Lung (tissue), 12 donors: ENCODE data around the gene PLCD3. TPM values are rescaled to one million over a fixed set of nuclear protein-coding genes. Genes with fewer than 3 reads are reported as not detected.

Source experiments
- ATAC-seq: fragments of 200-7000 bp; cut with Tn5 transposase; one replicate; pipeline ENCODE4 v1.9.1; 2020; ENCODE audit warnings: moderate number of reproducible peaks; ENCODE audit not compliant: insufficient read depth, low FRiP score
- DNase-seq, 3 donors: peaks; one replicate each; pipeline ENCODE4 v3.0.0-alpha.2; 2013 to 2017
- H3K27ac ChIP-seq, 2 donors: one replicate each; pipeline ENCODE4 v1.5.1; 2013; ENCODE audit warnings: mild to moderate bottlenecking in 2 of 2, moderate library complexity in 2 of 2, control low read depth in 1 of 2, inconsistent platforms in 1 of 2, low read depth in 1 of 2, low read length in 1 of 2
- H3K27me3 ChIP-seq, 3 donors: one replicate each; pipeline ENCODE4 v1.5.1; 2013; ENCODE audit warnings: low read length in 2 of 3; ENCODE audit not compliant: control insufficient read depth in 3 of 3, insufficient read depth in 3 of 3
- H3K36me3 ChIP-seq, 4 donors: one replicate each; pipeline ENCODE4 v1.5.1; 2013; ENCODE audit warnings: low read length in 4 of 4, mild to moderate bottlenecking in 1 of 4, moderate library complexity in 1 of 4; ENCODE audit not compliant: control insufficient read depth in 4 of 4, insufficient read depth in 4 of 4
- H3K4me1 ChIP-seq, 5 donors: one replicate each; pipeline ENCODE4 v1.5.1; 2013; ENCODE audit warnings: low read length in 5 of 5, mild to moderate bottlenecking in 2 of 5, moderate library complexity in 1 of 5; ENCODE audit not compliant: control insufficient read depth in 5 of 5, insufficient read depth in 5 of 5
- H3K4me3 ChIP-seq: one replicate; pipeline ENCODE4 v1.5.1; 2013; ENCODE audit warnings: mild to moderate bottlenecking, control low read depth, moderate library complexity
- H3K9ac ChIP-seq, 2 donors: one replicate each; pipeline ENCODE4 v1.5.1; 2013; ENCODE audit warnings: low read length in 2 of 2, control low read depth in 1 of 2; ENCODE audit not compliant: insufficient read depth in 1 of 2
- H3K9me3 ChIP-seq, 4 donors: one replicate each; pipeline ENCODE4 v1.5.1; 2013; ENCODE audit warnings: low read length in 3 of 4, mild to moderate bottlenecking in 1 of 4, moderate library complexity in 1 of 4; ENCODE audit not compliant: control insufficient read depth in 4 of 4, insufficient read depth in 3 of 4
- WGBS, 2 donors: extraction: QIAGEN DNeasy Blood & Tissue Kit; methylation state at CpG; one replicate each; pipeline ENCODE4 v1.1.7; 2013; 5-methylcytosine and 5-hydroxymethylcytosine counted together
- polyA plus RNA-seq, 2 donors: library from polyadenylated mRNA; stranded (reverse); fragments of 200-250 nt; gene quantifications; one replicate each; pipeline ENCODE4 v1.2.1, GENCODE V29; 2013
- total RNA-seq, 2 donors: library from RNA; depleted of rRNA in 1 of 2; stranded (reverse); fragments of >200 nt in 1 of 2; gene quantifications; one replicate each; pipeline ENCODE4 v1.2.1, GENCODE V29; 2014 to 2021
- TF ChIP-seq, protein P1 (sequence below): IDR thresholded peaks from 2 replicates; pipeline ENCODE4 v1.5.1; 2012; ENCODE audit warnings: mild to moderate bottlenecking; ENCODE audit errors: control extremely low read depth, extremely low read depth
- donor health status: control.
- donor health status: control.
- donor health status: Bipolar disorder and iron deficiency.
- donor health status: healthy.
- donor health status: DM: yes; HTN: yes; CAD: no.

Gene PLCD3
- total and polyA plus RNA-seq, 4 donors = 3.6 to 43.3 (median 18.9) TPM

DNA sequence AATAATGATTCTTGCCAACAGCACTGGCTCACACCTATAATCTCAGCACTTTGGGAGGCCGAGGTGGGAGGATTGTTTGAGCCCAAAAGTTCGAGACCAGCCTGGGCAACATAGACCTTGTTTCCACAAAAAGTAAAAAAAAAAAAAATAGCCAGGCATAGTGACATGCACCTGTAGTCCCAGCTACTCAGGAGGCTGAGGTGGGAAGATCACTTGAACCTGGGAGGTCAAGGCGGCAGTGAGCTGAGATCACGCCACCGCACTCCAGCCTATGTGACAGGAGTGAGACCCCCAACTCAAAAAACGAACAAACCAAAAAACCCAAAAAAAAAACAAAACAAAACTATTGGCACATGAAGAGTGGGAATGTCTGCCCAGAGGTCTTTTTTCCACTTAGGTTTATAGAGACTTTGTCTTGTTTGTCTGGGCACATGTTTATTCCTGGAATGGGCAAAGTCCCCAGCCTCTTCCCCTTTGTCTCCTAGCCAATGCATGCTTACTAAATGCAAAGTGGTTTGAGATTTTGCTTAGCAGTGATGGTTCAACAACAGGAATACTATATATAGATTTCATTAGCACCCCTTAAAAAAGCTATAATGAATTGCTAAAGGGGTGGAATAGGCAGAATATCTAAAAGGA is 45.3 kb downstream of the PLCD3 start:
- Histone ChIP-seq H3K4me1 (no peaks in the 10 kb centered on the region), H3K9me3 (no peaks in the 10 kb centered on the region), H3K27ac (no peak overlapping the region), H3K4me3 (no peak overlapping the region), H3K9ac (no peak overlapping the region), H3K27me3 (no peaks in the 10 kb centered on the region), H3K36me3 (peaks cover 29 to 53% (median 35%) of the 10 kb centered on the region in 4 donors)
- no peak for DNase-seq
- WGBS, 2 donors = 95 to 96% methylated on average over 6 of the region's 6 CpGs
- TF ChIP-seq, protein P1, sequence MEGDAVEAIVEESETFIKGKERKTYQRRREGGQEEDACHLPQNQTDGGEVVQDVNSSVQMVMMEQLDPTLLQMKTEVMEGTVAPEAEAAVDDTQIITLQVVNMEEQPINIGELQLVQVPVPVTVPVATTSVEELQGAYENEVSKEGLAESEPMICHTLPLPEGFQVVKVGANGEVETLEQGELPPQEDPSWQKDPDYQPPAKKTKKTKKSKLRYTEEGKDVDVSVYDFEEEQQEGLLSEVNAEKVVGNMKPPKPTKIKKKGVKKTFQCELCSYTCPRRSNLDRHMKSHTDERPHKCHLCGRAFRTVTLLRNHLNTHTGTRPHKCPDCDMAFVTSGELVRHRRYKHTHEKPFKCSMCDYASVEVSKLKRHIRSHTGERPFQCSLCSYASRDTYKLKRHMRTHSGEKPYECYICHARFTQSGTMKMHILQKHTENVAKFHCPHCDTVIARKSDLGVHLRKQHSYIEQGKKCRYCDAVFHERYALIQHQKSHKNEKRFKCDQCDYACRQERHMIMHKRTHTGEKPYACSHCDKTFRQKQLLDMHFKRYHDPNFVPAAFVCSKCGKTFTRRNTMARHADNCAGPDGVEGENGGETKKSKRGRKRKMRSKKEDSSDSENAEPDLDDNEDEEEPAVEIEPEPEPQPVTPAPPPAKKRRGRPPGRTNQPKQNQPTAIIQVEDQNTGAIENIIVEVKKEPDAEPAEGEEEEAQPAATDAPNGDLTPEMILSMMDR = no peak
- no peak for ATAC-seq

DNA sequence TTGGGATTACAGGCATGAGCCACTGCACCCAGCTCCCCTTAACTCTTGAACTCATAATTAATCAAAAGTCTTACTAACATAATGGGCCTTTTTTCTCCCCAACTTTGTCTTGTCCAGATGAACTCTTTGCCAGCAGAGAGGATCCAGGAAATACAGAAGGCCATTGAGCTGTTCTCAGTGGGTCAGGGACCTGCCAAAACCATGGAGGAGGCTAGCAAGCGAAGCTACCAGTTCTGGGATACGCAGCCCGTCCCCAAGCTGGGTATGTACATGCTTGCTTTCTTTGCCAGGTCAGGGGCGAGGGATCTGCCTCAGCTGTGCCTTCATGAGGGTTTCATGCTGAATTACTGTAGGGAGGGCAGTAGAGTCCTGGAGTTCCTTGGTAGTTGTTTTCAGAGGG is 45.9 kb downstream of the PLCD3 start:
- Histone ChIP-seq H3K36me3 (peaks cover 28 to 52% (median 38%) of the 10 kb centered on the region in 4 donors), H3K27me3 (no peaks in the 10 kb centered on the region), H3K4me1 (no peaks in the 10 kb centered on the region), H3K9ac (no peak overlapping the region), H3K9me3 (no peaks in the 10 kb centered on the region), H3K4me3 (no peak overlapping the region), H3K27ac (no peak overlapping the region)
- ATAC-seq (no peak), DNase-seq (no peak)
- TF ChIP-seq, protein P1 = no peak
- 98 to 99% methylated on average over 4 of the region's 4 CpGs for WGBS, 2 donors

DNA sequence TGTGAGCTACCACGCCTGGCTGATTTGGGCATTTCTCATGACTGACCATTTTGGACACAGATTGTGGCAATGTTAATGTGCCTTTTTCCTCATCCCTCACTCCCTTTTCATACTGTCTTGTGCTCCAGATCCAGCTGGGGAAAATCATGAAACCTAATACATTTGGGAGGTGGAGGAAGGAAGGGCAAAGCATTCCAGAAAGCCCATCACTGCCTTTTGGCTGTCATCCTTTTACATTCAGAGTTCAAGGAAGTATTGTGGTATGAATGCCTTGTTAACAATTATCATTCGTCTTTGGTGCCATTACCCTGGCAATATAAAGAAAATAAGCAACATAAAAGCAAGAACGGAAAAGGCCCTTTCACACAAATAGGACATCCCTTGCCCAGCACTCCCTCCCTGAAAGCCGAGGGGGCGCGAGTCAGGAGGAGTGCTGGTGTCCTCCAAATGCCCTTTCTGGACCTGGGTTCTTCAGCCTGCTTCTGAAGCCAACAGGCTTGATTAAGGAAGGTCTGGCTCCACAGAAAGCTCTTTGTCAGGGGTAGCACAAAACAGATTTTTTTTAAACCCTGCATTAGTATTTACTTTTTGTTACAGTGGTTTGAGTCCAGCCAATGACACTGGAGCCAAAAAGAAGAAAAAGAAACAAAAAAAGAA is 51.1 kb downstream of the PLCD3 start:
- WGBS, 2 donors = 85 to 94% methylated on average over 6 of the region's 6 CpGs

More for the DNA sequence above, 51.1 kb downstream of the PLCD3 start:
- TF ChIP-seq, protein P1 = no peak
- Histone ChIP-seq H3K27ac (peak overlapping the region in 1 of 2 donors; percentile 14), H3K4me3 (no peak overlapping the region), H3K9ac (no peak overlapping the region), H3K27me3 (no peaks in the 10 kb centered on the region), H3K4me1 (peaks cover 0 to 2% (median 0%) of the 10 kb centered on the region in 5 donors), H3K9me3 (no peaks in the 10 kb centered on the region), H3K36me3 (peaks cover 15 to 24% (median 20%) of the 10 kb centered on the region in 4 donors)
- DNase-seq (no peak), ATAC-seq (no peak)
